Fibroblast of pulmonary artery (primary cell): ENCODE results near the gene HOXA2.

Experiments
- DNase-seq: peaks from one replicate; pipeline ENCODE4 v3.0.0-alpha.2; 2010; ENCODE audit warnings: low read depth
- H3K4me3 ChIP-seq: replicated peaks from 2 replicates; pipeline ENCODE4 v1.5.1; 2011; ENCODE audit warnings: low read depth, mild to moderate bottlenecking, control low read depth, low read length, moderate library complexity
- CTCF ChIP-seq: IDR thresholded peaks from 2 replicates; pipeline ENCODE4 v1.5.1; 2011; ENCODE audit warnings: mild to moderate bottlenecking, control low read depth, low read length, inconsistent platforms; ENCODE audit errors: missing control alignments

The HOXA2 gene

GRCh38 chr7:27079234-27079975, 23.1 kb downstream of the HOXA2 start:
- TF ChIP-seq CTCF, result no peak
- DNase-seq, result no peak
- no peak overlapping the region for H3K4me3 ChIP-seq

GRCh38 chr7:27078616-27079233, 23.8 kb downstream of the HOXA2 start:
- no peak for TF ChIP-seq CTCF
- no peak for DNase-seq
- H3K4me3 ChIP-seq, result no peak overlapping the region

GRCh38 chr7:27073076-27073475, 29.4 kb downstream of the HOXA2 start:
- no peak for DNase-seq
- TF ChIP-seq CTCF, result no peak
- no peak overlapping the region for H3K4me3 ChIP-seq

GRCh38 chr7:27071622-27072390, 30.7 kb downstream of the HOXA2 start:
- no peak for TF ChIP-seq CTCF
- DNase-seq, result no peak
- no peak overlapping the region for H3K4me3 ChIP-seq

- DNase-seq, result no peak
- no peak for TF ChIP-seq CTCF
- no peak overlapping the region for H3K4me3 ChIP-seq
These were observed 34.2 kb downstream of the HOXA2 start for GRCh38 chr7:27068259-27068658.

- DNase-seq, result peak; percentile 36
- no peak for TF ChIP-seq CTCF
- no peak overlapping the region for H3K4me3 ChIP-seq
These were observed 36.3 kb downstream of the HOXA2 start for GRCh38 chr7:27066148-27066547.
